H4 (cell line): ENCODE results near the gene HMCN1. TPM values are rescaled to one million over a fixed set of nuclear protein-coding genes. Genes with fewer than 3 reads are reported as not detected.
A peak's percentile ranks its signal among the peaks of the same experiment; 100 is the strongest.

Source experiments
- DNase-seq: peaks from one replicate; pipeline ENCODE4 v3.0.0-alpha.2; 2015; ENCODE audit warnings: low spot score
- total RNA-seq: library from RNA; depleted of rRNA; stranded (reverse); fragments of >200 nt; shearing (Covaris generic); gene quantifications from 2 replicates; pipeline ENCODE4 v1.2.3, GENCODE V29; 2014

HMCN1 gene
- total RNA-seq, 1 experiment from 2014 or later = 14.8 TPM

DNA sequence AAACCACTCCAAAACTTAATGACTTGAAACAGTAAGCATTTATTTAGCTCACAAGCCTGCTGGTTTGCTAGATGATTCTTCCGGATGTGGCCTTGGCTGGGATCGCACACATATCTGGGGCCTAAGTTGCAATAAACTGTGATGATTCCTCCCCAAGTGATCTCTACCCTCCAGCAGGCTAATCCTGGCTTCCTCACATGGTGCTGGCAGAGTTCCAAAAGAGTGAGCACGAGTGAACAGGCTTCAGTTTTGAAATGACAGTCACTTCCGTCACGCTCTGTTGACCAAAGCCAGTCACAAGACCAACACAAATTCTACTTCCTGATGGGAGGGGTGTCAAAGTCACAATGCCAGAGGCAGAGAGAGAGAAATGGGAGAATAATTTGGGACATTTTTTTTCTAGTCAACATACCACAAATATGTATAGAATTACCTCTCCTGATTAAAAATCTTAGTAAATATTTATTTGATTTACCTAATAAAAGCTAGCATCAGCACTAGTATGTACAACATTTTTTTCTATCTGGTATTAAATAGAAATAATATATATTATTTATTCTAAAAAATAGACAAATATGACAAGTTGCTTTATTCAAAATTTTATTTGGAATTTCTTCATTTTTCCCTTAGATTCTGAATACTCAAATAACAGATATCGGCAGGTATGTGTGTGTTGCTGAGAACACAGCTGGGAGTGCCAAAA is 348.2 kb downstream of the HMCN1 start:
- peak; percentile 95 for DNase-seq

DNA sequence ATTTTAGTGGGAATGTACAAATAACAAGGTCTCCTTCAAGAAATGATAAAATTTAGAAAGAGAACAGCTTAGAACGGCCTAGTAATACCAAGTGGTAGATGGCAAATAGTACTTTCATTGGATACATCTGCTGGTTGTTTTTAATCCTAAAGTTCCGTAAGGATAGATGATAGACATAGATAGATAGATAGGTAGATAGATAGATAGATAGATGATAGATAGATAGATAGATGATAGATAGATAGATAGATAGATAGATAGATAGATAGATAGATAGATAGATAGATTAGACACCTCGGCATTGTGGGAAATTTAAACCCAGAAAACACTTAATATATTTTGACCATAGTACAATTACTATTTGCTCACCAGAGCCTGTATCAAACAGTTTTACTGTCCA is 352.4 kb downstream of the HMCN1 start:
- no peak for DNase-seq

DNA sequence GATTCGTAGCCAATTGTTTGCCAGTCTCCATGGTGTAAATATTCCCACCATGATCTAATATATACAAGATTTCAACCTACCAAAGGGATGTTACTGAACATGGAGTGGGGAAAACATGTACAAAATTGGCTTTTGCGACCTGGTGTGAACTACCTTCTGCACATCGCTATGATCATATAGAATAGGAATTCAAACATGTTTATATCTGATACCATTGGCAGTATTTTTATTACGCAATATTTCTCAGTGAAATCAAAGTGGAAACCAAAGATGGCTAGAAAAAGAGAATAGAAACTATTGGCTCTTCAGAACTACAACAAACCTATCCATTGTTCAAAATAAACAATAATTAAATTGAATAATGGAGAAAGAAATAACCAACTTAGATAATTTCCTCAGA is 355.7 kb downstream of the HMCN1 start:
- DNase-seq = no peak

- DNase-seq = no peak
Observed at GRCh38 chr1:186091222-186091720, 357.1 kb downstream of the HMCN1 start.

DNA sequence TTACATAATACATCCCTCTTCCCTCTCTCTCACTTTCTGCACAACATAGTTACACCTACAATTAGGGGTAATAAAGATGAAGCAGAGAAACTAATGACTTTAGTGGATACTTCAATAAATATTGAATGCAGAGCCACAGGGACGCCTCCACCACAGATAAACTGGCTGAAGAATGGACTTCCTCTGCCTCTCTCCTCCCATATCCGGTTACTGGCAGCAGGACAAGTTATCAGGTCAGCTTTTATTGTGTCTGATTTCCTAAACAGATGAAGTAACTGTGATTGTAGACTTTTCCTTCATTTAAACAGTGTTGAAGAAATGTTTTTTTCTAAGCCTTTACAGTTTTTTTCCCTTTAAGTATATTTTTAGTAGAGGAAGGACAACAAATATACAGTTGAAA is 359.2 kb downstream of the HMCN1 start:
- peak; percentile 13 for DNase-seq

DNA sequence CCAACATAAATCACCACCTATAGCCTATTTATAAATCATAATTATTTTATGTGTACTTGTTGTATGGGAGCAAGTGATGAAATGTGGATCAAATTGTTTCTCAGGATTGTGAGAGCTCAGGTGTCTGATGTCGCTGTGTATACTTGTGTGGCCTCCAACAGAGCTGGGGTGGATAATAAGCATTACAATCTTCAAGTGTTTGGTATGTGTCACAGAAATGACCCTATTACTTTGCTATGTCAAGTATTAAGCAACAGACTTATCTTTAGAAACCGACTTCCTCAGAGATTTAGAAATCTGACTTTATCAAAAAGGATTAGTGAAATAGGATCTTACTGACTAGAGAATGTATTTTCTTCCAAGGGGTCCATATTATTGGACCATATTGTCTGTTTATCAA is 360.0 kb downstream of the HMCN1 start:
- no peak for DNase-seq

DNA sequence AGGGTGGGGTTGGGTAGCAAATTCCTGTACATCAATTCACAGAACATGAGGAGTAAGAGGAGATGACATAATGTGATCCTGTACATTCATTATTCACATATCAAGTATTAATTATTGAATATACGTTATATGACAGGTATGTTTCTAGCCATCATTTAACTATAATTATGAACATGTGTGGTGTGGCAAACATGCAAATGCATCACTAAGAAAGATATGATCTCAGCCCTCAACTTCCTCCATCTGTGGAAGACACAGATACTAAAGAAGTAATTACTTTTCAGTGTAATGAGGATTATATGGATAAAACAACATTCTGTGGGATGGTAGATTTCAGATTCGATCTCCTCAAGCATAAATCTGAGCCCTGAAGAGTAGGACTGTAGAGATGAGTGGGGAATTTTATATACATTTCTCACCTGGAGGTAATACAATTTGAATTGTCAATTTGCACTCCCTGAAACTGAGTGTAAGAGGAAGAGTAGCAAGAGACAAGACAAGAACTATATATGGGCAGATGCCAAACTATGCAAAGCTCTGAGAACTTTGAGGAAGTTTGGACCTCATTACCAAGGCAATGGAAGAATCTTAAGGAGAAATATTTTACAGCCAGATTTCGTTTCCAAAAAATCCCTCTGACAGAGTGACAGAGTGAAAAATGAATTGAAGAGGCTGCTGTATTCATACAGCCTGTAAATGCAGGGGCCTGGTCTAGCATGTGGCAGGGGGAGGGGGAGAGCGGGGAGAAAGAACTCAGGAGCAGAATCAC is 365.3 kb downstream of the HMCN1 start:
- DNase-seq = no peak

GRCh38 chr1:186102107-186102506 is 367.9 kb downstream of the HMCN1 start:
- DNase-seq = no peak

DNA sequence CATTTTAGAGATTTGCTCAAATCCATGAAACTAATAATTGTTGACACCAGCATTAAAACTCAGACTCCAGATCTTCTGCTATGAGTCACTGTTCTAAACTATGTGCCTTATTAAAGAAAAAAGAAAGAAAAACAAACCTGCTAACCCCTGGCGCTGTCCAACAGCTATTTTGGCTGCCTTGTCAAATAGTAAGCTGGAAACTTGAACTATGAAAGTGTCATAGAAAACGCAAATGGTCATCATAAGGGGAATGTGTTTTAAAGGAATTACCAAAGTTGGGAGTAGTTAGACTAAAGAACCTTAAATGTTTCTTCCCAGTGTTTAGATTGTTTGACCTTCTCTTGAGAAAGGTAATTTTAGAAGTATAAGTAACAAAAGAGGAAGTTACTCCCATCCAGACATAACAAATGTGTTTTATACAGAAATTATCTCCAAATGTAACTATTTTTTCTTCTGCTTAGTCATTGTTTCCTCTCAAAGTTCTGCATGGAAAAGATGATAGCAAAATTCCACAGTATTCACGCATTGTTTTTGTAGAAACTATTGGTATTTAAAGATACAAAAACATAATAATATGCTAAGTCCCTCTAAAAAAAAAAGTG is 368.5 kb downstream of the HMCN1 start:
- DNase-seq = peak; percentile 41

DNA sequence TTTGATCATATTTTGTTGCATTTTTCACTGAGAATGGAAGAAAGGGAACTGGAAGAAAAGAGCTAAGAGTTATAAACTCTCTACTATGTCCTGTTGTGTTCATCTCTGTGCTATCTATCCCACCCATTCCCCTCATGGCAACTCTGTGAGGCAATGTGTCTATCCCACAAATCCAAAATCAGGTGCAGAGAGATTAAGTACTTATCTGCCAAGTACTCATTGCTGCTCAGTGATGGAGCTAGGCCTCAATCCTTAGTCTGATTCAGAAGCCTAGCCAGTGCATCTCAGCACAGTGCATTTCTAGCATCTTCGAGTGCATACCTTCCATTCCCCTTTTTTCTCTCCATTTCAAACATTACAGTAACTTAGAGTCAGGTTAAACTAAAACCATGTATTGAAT is 370.3 kb downstream of the HMCN1 start:
- no peak for DNase-seq

- no peak for DNase-seq
Observed at GRCh38 chr1:186112280-186112679, 378.1 kb downstream of the HMCN1 start.

- DNase-seq = no peak
Observed at GRCh38 chr1:186113461-186113860, 379.3 kb downstream of the HMCN1 start.

DNA sequence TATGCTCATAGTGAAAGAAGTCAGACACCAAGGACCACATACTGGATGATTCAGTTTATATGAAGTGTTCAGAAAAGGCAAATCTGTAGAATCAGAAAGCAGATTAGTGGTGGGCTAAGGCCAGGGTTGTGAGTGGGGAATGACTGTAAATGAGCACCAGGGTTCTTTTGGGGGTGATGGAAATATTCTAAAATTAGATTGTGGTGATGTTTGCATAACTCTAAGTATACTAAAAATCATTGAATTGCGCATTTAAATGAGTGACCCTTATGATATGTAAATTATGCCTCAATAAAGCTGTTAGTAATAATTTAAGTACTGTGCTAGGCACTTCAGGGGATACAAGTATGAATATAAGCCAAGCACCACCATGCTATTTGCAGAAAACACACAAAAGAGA is 384.5 kb downstream of the HMCN1 start:
- DNase-seq = no peak

DNA sequence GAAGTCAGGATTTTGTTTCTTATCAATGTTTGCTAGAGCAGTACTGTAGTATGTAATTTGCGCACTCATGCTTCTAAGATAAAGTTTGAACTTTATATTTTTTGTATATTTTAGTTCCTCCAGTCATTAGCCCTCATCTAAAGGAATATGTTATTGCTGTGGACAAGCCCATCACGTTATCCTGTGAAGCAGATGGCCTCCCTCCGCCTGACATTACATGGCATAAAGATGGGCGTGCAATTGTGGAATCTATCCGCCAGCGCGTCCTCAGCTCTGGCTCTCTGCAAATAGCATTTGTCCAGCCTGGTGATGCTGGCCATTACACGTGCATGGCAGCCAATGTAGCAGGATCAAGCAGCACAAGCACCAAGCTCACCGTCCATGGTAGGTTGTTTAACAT is 388.6 kb downstream of the HMCN1 start:
- no peak for DNase-seq

- DNase-seq = no peak
Observed at GRCh38 chr1:186125035-186125434, 390.8 kb downstream of the HMCN1 start.

GRCh38 chr1:186125511-186125910 is 391.3 kb downstream of the HMCN1 start:
- no peak for DNase-seq

DNA sequence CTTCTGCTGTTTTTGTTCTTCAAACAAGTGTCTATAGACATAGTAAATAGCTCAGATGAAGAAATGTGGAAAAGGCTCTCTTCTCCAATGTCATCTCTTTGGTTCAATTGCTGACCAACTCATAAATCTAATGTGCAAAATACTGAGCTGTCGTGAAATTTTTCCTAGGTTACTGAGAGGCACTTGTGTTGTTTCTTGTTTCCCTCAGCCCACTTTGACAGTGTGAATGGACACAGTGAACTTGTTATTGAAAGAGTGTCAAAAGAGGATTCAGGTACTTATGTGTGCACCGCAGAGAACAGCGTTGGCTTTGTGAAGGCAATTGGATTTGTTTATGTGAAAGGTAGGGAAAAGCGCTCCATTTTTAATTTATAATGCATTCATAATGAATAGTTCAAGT is 395.6 kb downstream of the HMCN1 start:
- no peak for DNase-seq

DNA sequence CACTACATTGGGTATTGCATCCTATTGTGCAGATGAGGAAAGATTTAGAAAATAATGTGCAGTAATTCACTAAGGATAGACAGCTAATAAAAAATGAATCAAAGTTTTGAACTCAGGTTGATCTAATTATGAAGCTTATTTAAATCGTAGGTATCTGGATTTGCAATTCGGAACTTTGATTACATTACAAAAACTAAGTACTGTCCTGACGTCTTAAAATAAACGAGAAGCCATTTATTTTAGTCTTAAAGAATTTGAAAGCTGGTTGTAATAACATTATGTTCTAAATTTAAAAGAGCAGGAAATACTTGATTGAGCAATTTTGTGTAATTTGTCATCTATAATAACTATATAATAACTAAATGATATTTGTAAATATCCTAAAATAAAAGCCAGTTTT is 404.9 kb downstream of the HMCN1 start:
- no peak for DNase-seq

GRCh38 chr1:186139701-186140100 is 405.5 kb downstream of the HMCN1 start:
- no peak for DNase-seq

DNA sequence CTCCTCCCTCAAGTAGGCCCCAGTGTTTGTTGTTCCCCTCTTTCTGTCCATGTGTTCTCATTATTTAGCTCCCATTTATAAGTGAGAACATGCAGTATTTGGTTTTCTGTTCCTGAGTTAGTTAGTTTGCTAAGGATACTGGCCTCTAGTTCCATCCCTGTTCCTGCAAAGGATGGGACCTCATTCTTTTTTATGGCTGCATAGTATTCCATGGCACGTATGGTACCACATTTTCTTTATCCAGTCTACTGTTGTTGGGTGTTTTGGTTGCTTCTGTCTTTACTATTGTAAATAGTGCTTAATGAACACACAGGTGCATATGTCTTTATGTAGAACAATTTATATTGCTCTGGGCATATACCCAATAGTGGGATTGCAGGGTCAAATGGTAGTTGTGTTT is 408.0 kb downstream of the HMCN1 start:
- no peak for DNase-seq

DNA sequence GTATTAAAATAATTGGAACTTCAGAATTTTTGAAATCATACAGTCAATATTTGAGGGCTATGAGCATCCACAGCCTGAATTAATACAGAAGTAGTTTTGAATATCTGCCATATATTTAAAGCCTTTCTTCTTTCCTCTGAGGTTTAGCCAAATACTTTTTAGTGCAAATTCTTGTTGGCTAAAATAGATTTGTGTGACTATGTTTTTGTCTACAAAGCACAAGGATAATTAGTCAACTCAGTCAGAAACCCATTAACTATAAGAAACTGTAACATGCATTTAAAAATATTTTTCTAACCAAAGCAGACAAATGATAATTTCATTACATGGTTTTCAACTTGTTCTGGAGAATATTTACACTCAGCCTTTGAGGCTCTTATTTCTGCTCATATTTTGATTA is 408.7 kb downstream of the HMCN1 start:
- no peak for DNase-seq

DNA sequence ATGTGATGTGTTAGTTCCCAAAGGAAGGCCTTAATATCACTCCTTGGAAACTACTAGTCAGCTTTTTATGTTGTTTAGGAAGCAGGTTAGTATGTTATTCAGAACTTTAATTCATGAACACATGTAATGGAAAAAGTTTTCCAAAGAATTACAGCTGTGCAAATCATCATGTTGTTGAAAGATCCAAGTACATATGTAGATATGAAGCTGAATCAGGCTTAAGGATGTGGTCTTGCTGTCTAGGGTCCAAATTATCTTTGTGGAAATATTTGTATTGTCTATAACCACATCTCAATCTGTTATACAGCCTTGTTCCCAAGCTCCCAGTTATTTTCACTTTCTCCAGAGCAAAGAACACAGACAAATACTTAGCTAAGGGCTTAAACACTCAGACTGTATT is 409.3 kb downstream of the HMCN1 start:
- no peak for DNase-seq

- DNase-seq = no peak
Observed at GRCh38 chr1:186144505-186144904, 410.3 kb downstream of the HMCN1 start.
